ENCODE data around the gene FHIT.
"Not testable (repeated sequence)": the region's sequence is repeated elsewhere in the genome, so short reads cannot be mapped to it uniquely, and the experiment has no call there.

Gene FHIT

DNA sequence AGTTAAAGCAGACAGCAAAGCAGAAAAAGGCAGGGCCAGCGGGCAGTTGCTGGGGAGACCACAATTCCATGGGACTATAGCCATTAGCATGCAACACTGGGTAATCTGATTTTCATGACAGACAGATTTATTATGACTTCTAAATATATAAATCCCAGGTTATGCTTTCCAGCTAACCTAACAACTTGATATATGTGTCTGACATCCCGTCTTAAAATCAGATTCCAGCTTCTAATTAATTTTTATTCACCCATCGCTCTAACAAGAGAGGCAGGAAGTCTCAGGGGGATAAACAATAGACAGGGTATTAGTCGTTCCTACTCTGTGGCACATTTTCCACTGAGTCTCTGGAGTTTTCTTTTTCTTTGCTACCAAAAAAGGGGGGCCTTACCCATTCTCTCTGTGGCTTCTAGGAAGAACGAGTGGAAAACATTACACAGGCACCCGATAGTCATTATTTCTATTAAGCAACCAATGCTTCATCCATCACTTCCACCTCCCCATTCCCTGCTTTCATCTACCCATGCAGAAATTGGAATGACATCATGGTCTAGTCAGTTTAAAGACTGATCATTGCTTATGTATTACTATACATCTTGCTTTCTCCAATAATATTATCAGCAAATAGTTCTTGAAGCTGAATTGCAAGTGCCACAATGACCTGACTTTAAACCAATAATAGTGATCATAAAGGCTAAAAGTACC lies 173.1 kb downstream of the FHIT start:
- no peak for DNase-seq
- intact Hi-C loops (cut with DNase I): no loop called here

DNA sequence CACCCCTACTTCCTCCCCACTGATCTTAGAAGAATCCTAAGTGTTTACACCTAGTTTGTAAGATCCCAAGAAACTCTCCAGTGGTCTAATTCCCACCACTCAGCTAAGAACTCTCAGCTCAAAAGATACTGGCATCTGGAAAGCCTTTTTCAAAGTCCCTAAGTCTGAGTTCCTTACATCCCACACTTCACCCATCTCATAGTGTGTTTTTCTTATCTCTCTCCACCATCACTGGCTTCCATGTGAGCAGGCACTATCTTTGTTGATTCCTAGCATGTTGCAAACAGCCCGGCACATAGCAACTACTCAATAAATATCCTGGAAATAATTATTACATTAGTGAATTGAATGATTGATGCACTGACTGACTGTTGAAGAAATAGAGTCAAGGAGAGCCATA lies 173.7 kb downstream of the FHIT start:
- intact Hi-C loops (cut with DNase I): no loop called here
- no peak for DNase-seq

DNA sequence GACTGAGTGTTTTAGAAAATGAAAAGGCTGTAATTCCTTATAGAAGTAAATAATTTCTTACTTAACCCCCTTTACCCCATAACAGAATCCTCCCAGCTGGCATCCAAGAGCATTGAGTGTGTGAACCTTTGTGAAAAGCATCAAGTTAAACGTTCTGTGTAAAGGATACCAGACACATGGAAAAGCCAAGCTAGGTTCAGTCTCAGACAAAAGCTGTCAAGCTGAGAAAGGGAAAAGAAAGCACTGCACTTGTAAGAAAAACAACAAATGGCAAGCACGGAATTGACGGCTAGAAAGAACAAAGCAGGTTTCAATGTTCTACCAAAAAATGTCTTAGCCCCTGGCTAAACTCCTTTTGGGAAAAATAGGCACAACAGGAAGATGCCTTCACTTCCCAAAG lies 176.5 kb downstream of the FHIT start:
- no peak for DNase-seq

DNA sequence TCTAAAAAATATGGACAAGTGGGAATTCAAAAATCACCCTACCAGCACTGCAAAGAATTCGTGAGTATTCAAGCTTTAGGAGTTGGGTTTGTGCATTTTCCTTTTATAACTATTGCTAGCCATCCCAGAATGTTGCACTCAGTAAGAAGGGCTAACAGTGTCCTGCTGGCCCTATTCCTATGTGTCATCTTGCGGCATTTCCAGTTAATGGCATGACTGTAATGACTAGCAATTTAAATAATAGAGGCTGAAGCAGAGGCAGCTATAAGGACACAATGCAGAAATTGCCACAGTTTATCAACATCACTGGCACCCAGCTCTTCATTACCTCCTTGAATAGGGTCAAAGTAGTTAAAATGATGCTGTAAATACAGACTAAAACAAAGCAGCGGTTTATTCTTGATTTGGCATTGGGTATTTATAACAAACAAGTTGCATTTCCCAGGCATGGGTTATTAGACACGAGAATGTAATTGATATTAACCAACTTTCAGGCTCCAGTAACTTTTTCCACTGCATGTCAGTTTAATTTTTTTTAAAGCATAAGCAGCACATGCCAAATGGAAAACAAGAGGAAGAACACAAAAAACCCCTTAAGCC lies 177.6 kb downstream of the FHIT start:
- intact Hi-C loops (cut with DNase I): no loop called here
- no peak for DNase-seq

More for the DNA sequence above, 176.5 kb downstream of the FHIT start:
- intact Hi-C loops (cut with DNase I): no loop called here

DNA sequence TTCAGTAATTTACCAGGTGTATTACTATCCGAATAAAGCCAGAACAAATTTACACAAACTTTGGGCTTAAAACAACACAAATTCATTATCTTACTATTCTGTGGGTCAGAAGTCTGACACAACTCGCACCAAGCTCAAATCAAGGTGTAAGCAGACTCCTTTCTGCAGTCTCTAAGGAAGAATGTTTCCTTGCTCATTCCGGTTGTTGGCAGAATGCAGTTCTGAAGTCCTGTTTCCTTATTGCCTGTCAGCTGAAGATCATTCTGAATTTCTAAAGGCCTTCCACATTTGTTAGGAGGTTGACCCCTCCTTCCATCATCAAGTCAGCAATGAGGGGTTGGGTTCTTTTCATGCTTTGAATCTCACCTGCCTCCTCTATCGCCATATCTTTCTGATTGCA lies 183.2 kb downstream of the FHIT start:
- DNase-seq: no peak
- intact Hi-C loops (cut with DNase I): no loop called here

DNA sequence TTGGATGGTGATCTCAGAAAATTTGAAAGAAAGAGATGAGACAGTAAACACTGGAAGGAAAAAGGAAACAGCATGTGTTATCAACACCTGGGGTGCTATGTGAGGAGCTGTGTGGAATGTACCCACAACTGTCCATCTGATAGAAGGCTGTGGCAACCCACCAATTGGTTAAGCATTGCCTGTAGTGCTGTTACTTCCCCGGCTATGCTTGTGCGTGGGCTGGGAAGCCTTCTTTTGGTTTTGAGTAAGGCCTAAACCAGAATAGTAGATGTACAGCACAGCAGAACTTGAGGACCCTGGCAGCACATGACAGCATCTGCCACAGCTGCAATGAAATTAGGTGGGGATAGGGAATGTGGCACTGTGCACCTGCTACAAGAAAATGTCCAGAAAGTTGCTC lies 184.5 kb downstream of the FHIT start:
- intact Hi-C loops (cut with DNase I): no loop called here
- DNase-seq: no peak

DNA sequence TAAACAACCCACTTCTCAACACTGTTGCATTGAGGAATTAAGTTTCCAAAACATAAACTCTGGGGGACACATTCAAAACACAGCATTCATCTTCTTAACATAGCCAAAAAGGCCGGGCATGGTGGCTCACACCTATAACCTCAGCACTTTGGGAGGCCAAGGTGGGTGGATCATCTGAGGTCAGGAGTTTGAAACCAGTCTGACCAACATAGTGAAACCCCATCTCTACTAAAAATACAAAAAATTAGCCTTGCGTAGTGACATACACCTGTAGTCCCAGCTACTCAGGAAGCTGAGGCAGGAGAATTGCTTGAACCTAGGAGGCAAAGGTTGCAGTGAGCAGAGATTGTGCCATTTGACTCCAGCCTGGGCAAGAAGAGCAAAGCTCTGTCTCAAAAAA lies 185.0 kb downstream of the FHIT start:
- intact Hi-C loops (cut with DNase I); DNase-seq: not testable (repeated sequence)

DNA sequence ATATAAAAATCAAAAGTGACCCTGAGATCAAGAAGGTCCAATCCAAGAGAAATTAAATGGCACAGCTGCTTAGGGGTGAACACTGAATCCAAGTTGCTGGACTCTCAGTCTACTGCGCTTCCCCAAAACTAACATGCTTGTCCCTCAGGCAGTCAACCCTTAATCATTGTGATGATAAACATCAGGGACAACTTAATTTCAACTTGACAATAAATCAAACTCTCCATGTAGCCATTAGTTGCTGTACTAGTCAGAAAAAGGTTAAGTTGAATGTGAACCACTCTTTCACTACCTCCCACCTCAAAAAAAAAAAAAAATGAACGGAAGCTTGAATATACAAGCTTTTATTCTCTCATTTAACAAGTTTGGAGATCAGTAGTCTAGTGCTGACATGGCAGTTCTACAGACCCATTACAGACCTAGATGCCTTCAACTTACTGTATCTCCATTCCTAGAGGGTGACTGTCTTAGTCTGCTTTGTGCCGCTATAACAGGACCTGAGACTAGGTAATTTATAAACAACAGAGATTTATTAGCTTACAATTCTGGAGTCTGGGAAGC lies 185.7 kb downstream of the FHIT start:
- intact Hi-C loops (cut with DNase I): no loop called here

DNA sequence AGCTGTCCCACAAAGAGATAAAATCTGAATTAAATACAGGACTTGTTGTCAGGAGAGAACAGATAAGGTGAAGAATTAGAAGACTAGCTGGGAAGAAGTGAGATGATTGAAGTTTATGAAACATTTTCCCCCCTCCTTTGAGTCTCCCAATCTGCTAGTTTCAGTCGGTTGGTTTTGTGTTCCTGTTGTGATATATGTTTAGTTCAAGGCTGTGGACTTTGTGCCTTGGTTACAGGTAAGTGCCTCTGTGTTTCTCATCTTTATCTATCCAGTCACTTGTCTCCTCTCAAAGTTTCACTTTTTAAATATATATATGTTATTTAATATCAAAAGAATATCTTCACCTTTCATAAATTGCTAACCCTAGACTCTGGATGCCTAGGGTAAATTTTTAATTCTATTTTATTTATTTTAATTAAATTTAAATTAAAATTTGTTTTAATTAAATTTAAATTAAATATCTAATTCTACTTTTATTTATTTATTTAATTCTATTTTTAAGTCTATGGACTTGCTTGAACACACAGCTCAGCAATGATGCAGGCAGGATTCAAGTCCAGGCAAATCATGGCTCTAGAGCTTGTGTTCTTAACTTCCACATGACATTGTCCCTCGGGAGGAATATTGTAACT lies 190.0 kb downstream of the FHIT start:
- intact Hi-C loops (cut with DNase I): no loop called here
- DNase-seq: no peak

More for the DNA sequence above, 185.7 kb downstream of the FHIT start:
- DNase-seq: no peak

DNA sequence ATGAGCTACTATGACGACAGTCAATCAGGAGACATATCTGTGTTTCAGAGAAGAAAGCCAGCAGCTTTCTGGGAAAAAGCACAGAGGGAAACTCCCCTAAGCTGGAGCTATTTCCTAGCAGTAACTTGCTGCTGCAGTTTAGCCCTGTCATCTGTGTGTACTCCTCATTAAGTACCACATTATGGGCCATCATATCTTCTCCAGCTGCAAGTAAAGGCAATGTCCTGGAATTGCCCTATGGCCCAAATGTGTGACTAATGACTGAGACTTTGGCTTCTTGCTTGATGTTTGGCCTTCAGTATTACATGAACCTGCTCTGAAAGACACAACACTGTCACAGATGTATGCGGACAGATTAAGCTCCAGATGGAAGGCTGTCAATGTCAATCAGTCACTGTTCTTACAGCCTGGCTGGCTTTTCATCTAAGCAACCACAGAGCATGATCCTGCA lies 190.8 kb downstream of the FHIT start:
- DNase-seq: no peak
- intact Hi-C loops (cut with DNase I): no loop called here

DNA sequence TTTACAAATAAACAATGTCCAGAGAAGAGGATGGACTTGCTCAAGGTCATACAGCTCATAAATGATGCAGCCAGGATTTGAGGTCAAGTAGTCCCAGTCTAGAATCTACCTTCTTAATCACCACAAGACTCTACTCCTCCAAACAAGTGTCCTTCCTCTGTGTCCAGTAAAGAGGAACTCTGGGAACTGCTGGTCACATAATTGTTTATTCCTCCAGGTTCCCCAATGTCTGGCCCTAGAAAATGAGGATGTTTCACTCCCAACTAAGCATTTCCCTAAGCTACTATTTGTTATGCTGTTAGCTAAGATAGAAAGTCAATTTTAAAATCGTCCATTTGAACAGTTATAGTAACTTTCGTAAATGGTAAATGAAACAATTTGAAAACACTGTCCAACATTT lies 192.4 kb downstream of the FHIT start:
- intact Hi-C loops (cut with DNase I): no loop called here
- DNase-seq: no peak

DNA sequence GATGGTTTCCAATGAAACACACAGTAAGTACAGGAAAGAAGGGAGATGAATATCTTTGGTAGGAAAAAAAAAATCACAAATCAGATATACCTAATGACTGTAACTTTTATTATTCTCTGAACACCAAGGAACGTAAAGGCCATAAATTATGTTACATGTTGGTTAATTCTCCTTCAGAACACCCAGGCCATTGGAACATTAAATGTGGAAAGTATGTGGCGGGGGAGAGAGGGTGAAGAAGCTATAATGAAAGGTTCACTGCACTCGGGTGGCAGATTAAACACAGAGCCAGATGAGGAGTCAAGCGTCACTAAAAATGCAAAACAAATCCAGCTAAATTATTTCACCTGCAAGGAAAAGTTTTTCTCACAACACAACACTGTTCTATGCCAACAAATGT lies 193.8 kb downstream of the FHIT start:
- intact Hi-C loops (cut with DNase I): no loop called here
- DNase-seq: no peak

DNA sequence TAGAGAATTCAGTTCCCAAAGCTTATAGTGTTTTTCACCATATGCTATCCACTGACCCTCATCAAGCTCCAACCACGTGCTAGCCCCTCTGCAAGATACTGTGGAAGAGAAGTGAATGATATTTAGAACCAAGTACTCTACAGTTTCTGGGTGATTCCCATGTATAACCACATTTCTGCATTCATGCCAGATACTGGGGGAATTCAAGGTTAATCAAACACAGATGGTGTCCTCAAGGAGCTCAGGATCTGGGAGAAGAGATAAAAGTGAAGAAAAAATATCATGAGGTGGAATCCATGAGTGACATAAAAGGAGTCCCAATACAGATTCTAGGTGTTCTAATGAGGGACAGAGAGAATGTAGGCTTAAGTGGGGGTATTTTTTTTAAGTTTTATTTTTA lies 195.8 kb downstream of the FHIT start:
- intact Hi-C loops (cut with DNase I): no loop called here
- DNase-seq: no peak

DNA sequence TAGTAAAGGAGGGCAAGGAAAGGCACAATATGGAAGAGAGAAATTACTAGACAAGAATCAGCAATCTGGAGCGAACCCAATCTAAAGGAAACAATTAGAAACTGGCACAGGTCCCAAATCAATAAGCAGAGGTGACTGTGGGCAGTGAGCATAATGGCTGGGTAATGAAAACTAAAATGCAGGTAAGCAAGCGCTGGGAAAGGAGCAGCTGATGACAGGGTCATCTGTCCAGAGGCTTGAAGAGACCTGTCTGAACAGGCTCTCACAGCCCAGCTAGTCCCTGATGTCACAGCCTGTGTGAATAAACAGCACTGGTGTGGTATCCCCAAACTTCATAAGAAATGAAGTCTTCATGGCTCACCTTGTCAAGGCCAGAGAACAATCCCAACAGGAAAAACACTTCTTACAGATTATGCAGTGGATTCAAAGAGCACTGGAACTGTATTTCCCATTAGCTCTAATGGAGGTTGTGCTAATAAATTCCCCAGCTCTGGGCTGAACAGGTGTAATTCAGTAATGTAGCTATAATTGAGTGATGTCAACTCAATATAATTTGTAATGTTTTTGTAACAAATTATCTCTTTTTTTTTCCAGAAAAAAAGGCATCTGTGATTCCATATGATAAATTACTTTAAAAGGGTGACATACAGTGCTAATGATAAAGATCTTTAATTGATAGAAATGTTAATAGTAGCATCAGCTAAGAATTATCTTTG lies 197.3 kb downstream of the FHIT start:
- no peak for DNase-seq
- intact Hi-C loops (cut with DNase I): no loop called here

DNA sequence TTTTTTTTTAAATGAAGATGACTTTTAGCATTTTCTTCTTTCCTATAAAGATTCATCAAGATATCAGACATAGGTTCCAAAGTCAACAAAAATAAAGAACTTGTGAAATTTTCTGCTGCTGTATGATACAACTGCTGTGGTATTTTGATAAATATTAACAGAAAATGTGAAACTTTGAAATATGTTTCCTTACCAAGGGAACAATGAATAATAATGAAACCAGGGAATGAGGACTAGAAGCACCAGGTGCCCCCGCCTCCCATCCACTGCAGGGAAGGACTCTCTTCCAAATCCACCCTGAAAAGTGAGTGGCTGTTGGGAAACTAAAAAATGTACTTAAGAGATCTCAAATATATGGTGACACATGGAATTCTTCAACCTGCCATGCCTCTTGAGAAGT lies 198.4 kb downstream of the FHIT start:
- no peak for DNase-seq
- intact Hi-C loops (cut with DNase I): no loop called here

DNA sequence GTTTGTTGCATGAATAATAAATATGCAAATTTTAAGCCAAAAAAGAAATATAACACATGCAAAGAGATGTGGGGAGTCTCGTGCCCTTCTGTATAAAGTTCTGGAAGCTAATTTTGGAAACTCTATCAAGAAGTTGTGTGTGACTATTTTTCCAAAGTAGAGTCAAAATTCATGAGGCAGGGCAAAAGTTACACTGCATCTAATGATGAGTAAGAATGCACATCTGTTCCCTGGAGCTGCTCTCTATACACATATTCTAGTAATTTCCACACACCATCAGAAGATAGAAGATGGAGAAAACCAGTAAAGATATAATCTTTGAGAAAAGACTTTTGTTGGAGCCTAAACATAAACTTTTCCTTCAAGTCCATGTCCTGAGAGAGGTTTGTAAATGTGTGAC lies 199.6 kb downstream of the FHIT start:
- DNase-seq: no peak

DNA sequence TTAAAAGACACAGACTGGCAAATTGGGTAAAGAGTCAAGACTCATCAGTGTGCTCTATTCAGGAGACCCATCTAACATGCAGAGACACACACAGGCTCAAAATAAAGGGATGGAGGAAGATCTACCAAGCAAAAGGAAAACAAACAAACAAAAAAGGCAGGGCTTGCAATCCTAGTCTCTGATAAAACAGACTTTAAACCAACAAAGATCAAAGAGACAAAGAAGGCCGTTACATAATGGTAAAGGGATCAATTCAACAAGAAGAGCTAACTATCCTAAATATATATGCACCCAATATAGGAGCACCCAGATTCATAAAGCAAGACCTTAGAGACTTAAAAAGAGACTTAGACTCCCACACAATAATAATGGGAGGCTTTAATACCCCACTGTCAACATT lies 206.1 kb downstream of the FHIT start:
- intact Hi-C loops (cut with DNase I): not testable (repeated sequence)

More for the DNA sequence above, 199.6 kb downstream of the FHIT start:
- intact Hi-C loops (cut with DNase I): no loop called here

DNA sequence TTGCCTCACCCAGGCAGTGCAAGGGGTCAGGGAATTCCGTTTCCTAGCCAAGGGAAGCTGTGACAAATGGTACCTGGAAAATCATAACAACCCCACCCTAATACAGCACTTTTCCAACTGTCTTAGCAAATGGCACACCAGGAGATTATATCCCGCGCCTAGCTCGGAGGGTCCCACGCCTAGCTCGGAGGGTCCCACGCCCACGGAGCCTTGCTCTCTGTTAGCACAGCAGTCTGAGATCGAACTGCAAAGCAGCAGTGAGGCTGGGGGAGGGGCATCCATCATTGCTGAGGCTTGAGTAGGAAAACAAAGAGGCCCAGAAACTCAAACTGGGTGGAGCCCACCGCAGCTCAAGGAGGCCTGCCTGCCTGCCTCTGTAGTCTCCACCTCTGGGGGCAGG lies 208.1 kb downstream of the FHIT start:
- DNase-seq: no peak
- intact Hi-C loops (cut with DNase I): no loop called here

More for the DNA sequence above, 206.1 kb downstream of the FHIT start:
- not testable (repeated sequence) for DNase-seq

DNA sequence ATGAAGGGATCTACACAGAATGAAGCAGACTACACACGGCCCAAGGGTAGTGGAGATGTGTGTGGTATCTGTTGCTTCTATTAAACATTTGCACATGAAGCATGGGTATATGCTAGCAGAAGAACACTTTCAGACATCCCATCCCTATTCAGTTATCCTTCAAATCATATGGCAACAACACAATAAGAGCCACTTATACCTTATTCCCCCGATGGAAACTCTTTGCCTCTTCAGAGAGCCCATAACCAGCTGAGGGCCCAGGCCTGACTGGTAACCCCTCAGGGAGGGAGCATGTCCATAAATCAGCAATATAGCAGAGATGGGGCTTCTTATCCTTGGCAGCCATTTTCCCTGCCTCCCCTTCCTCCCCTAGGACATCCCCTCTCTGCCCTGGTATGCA lies 210.6 kb downstream of the FHIT start:
- intact Hi-C loops (cut with DNase I): no loop called here
- DNase-seq: no peak

DNA sequence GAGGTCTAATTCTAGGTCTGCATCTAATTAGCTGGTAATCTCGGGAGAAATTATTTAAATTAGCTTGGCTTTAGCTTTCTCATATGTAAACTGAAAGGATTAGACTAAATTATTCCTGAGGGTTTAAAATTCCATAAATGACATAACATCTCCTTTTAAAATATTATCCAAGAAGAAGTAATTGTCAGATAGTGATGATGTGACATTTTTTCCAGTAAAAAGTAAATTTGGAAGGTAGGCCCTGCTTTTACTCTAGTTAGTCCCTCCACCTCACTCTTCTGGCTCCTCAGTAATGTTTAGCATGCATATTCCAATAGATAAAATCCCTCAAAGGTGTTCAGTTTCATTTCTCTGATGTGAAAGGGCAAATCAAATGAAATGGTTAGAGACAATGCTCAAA lies 215.7 kb downstream of the FHIT start:
- no peak for DNase-seq
- intact Hi-C loops (cut with DNase I): no loop called here
